ENCODE results near the gene SLMAP. TPM values are rescaled to one million over a fixed set of nuclear protein-coding genes. Genes with fewer than 3 reads are reported as not detected.

SLMAP gene
- total and polyA plus RNA-seq, 2 donors (not counting 1 experiment from before 2014, with no cell fraction given) = 9.7 to 67.2 TPM

DNA sequence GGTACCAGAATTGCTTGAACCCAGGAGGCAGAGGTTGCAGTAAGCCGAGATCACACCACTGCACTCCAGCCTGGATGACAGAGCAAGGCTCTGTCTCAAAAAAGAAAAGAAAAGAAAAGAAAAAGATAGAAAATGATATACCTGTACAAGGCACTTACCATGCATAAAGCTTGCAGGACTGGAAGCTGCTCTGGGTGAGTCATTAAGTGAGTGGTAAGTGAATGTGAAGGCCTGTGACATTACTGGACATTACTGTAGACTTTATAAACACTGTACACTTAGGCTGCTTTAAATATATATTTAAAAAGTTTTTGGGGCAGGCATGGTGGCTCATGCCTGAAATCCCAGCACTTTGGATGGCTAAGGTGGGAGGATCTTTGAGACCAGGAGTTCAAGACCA lies 99.2 kb downstream of the SLMAP start:
- intact Hi-C loops (cut with micrococcal nuclease) = no loop called here
- Histone ChIP-seq H3K27me3 (replicated peaks in 1 of 4; ENCODE audit: control extremely low read depth in 1 of 4, control insufficient read depth in 3 of 4, insufficient read depth in 4 of 4, low read length in 3 of 4) (no peaks in the 10 kb centered on the region), H3K36me3 (replicated peaks in 1 of 2; ENCODE audit: control extremely low read depth in 1 of 2, control insufficient read depth in 1 of 2, extremely low read depth in 1 of 2, insufficient read depth in 2 of 2, low read length in 1 of 2) (peaks cover 3 to 11% of the 10 kb centered on the region in 2 experiments), H3K79me2 (ENCODE audit: control insufficient read depth, insufficient read depth, low read length) (no peaks in the 10 kb centered on the region), H4K20me1 (ENCODE audit: control insufficient read depth, insufficient read depth, low read length, poor library complexity, severe bottlenecking) (no peaks in the 10 kb centered on the region), H3K27ac (ENCODE audit: low read length in 2 of 2) (no peak overlapping the region), H3K4me3 (ENCODE audit: control extremely low read depth in 1 of 5, extremely low read depth in 1 of 5, insufficient read depth in 1 of 5, low read depth in 2 of 5, low read length in 4 of 5) (no peak overlapping the region), H3K4me1 (ENCODE audit: control insufficient read depth in 2 of 2, insufficient read depth in 2 of 2, low read length in 2 of 2) (no peaks in the 10 kb centered on the region), H3K4me2 (replicated peaks; ENCODE audit: low read depth, low read length, poor library complexity, severe bottlenecking) (no peak overlapping the region), H3K9me3 (ENCODE audit: control extremely low read depth in 1 of 3, control insufficient read depth in 2 of 3, insufficient read depth in 1 of 3, low read length in 2 of 3) (no peaks in the 10 kb centered on the region), H3K9ac (ENCODE audit: low read length) (no peak overlapping the region), H2AFZ (ENCODE audit: insufficient read depth, low read depth, low read length, poor library complexity, severe bottlenecking) (no peak overlapping the region)
- ChIA-PET CTCF (interaction anchor here (0.9 to 2.8 kb wide), 3 partner anchors 27 to 458 kb away, joined by 3 to 12 read pairs (median 3); no protein-coding TSS in a partner anchor), POLR2A (no interaction called here)
- Mint-ChIP-seq H3K27ac (no peak overlapping the region), H3K9me3 (ENCODE audit: insufficient read depth) (no peaks in the 10 kb centered on the region), H3K27me3 (no peaks in the 10 kb centered on the region), H3K4me3 (no peak overlapping the region), H3K4me1 (no peaks in the 10 kb centered on the region)
- DNase-seq = no peak
- WGBS (ENCODE audit: insufficient coverage) = no CpG with 5 or more reads among the region's 1 CpG
- no peak for ATAC-seq (ENCODE audit: low read depth)
- TF ChIP-seq, protein P1, sequence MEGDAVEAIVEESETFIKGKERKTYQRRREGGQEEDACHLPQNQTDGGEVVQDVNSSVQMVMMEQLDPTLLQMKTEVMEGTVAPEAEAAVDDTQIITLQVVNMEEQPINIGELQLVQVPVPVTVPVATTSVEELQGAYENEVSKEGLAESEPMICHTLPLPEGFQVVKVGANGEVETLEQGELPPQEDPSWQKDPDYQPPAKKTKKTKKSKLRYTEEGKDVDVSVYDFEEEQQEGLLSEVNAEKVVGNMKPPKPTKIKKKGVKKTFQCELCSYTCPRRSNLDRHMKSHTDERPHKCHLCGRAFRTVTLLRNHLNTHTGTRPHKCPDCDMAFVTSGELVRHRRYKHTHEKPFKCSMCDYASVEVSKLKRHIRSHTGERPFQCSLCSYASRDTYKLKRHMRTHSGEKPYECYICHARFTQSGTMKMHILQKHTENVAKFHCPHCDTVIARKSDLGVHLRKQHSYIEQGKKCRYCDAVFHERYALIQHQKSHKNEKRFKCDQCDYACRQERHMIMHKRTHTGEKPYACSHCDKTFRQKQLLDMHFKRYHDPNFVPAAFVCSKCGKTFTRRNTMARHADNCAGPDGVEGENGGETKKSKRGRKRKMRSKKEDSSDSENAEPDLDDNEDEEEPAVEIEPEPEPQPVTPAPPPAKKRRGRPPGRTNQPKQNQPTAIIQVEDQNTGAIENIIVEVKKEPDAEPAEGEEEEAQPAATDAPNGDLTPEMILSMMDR (IDR thresholded peaks at IDR 0.05) = no peak
- no peak for TF ChIP-seq EZH2 (IDR thresholded peaks at IDR 0.05; ENCODE audit: borderline replicate concordance, insufficient read depth, low read depth, low read length, poor library complexity, severe bottlenecking)

DNA sequence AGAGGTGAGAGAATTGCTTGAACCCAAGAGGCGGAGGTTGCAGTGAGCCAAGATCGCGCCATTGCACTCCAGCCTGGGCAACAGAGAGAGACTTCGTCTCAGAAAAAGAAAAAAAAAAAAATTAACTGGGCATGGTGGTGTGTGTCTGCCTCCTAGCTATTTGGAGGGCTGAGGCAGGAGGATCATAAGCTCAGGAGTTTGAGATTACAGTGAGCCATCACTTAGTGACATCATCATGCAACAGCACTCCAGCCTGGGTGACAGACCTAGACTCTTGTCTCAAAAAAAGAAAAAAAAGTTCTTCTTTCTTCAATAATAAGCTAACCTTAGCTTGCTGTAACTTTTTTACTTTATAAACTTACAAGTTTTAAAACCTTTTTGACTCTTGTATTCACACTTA lies 99.8 kb downstream of the SLMAP start:
- intact Hi-C loops (cut with micrococcal nuclease) = no loop called here
- Histone ChIP-seq H3K36me3 (replicated peaks in 1 of 2; ENCODE audit: control extremely low read depth in 1 of 2, control insufficient read depth in 1 of 2, extremely low read depth in 1 of 2, insufficient read depth in 2 of 2, low read length in 1 of 2) (peaks cover 3 to 13% of the 10 kb centered on the region in 2 experiments), H3K79me2 (ENCODE audit: control insufficient read depth, insufficient read depth, low read length) (no peaks in the 10 kb centered on the region), H2AFZ (ENCODE audit: insufficient read depth, low read depth, low read length, poor library complexity, severe bottlenecking) (no peak overlapping the region), H3K4me1 (ENCODE audit: control insufficient read depth in 2 of 2, insufficient read depth in 2 of 2, low read length in 2 of 2) (no peaks in the 10 kb centered on the region), H3K9ac (ENCODE audit: low read length) (no peak overlapping the region), H3K27ac (ENCODE audit: low read length in 2 of 2) (no peak overlapping the region), H4K20me1 (ENCODE audit: control insufficient read depth, insufficient read depth, low read length, poor library complexity, severe bottlenecking) (no peaks in the 10 kb centered on the region), H3K27me3 (replicated peaks in 1 of 4; ENCODE audit: control extremely low read depth in 1 of 4, control insufficient read depth in 3 of 4, insufficient read depth in 4 of 4, low read length in 3 of 4) (no peaks in the 10 kb centered on the region), H3K4me2 (replicated peaks; ENCODE audit: low read depth, low read length, poor library complexity, severe bottlenecking) (no peak overlapping the region), H3K9me3 (ENCODE audit: control extremely low read depth in 1 of 3, control insufficient read depth in 2 of 3, insufficient read depth in 1 of 3, low read length in 2 of 3) (no peaks in the 10 kb centered on the region), H3K4me3 (ENCODE audit: control extremely low read depth in 1 of 5, extremely low read depth in 1 of 5, insufficient read depth in 1 of 5, low read depth in 2 of 5, low read length in 4 of 5) (no peak overlapping the region)
- no peak for DNase-seq
- ChIA-PET CTCF (interaction anchor here (0.9 to 2.8 kb wide), 8 partner anchors 9 to 756 kb away, joined by 3 to 12 read pairs (median 3); no protein-coding TSS in a partner anchor), POLR2A (interaction anchor here (0.7 kb wide), 1 partner anchor 260 kb away, joined by 6 read pairs; no protein-coding TSS in a partner anchor)
- Mint-ChIP-seq H3K9me3 (ENCODE audit: insufficient read depth) (no peaks in the 10 kb centered on the region), H3K27ac (no peak overlapping the region), H3K27me3 (no peaks in the 10 kb centered on the region), H3K4me1 (no peaks in the 10 kb centered on the region), H3K4me3 (no peak overlapping the region)
- 95% methylated on average over 4 of the region's 4 CpGs for WGBS (ENCODE audit: insufficient coverage)
- TF ChIP-seq EZH2 (IDR thresholded peaks at IDR 0.05; ENCODE audit: borderline replicate concordance, insufficient read depth, low read depth, low read length, poor library complexity, severe bottlenecking) = no peak
- TF ChIP-seq, protein P1 (IDR thresholded peaks at IDR 0.05) = no peak
- no peak for ATAC-seq (ENCODE audit: low read depth)

All from B cell (primary cell).